CD4-positive, alpha-beta memory T cell (primary cell): ENCODE results near the gene TIMM44. TPM values are rescaled to one million over a fixed set of nuclear protein-coding genes. Genes with fewer than 3 reads are reported as not detected.
"Not testable (repeated sequence)": the region's sequence is repeated elsewhere in the genome, so short reads cannot be mapped to it uniquely, and the experiment has no call there.

ENCODE experiments used
- CTCF ChIA-PET: fragments of 350-600 bp; sonication (Branson Sonifier 250); formaldehyde crosslinking; loops from one replicate; lab custom pipeline; 2021; ENCODE audit warnings: inconsistent platforms; ENCODE audit not compliant: partially characterized antibody; lab: Charles Lee
- POLR2A ChIA-PET: fragments of 350-600 bp; sonication (Branson Sonifier 250); formaldehyde crosslinking; loops from one replicate; lab custom pipeline; 2021; ENCODE audit not compliant: partially characterized antibody; lab: Charles Lee
- DNase-seq, 5 donors: peaks; one replicate each; pipeline versions ENCODE4 v3.0.0 to v3.0.0-alpha.2; 2020 to 2022; ENCODE audit warnings: mixed read lengths in 1 of 5
- H3K27ac ChIP-seq: one replicate; pipeline ENCODE4 v1.7.0; 2013; ENCODE audit warnings: low read depth, low read length
- H3K27me3 ChIP-seq: 2 replicates; pipeline ENCODE4 v1.7.0; 2013; ENCODE audit warnings: mild to moderate bottlenecking, low read length, moderate library complexity; ENCODE audit not compliant: insufficient read depth
- H3K36me3 ChIP-seq: 2 replicates; pipeline ENCODE4 v1.7.0; 2013; ENCODE audit warnings: mild to moderate bottlenecking, low read length, moderate library complexity; ENCODE audit not compliant: insufficient read depth
- H3K4me1 ChIP-seq: 2 replicates; pipeline ENCODE4 v1.7.0; 2013; ENCODE audit warnings: mild to moderate bottlenecking, low read length, moderate library complexity; ENCODE audit not compliant: insufficient read depth
- H3K4me3 ChIP-seq, 2 donors: one replicate each; pipeline ENCODE4 v1.7.0; 2013; ENCODE audit warnings: low read length in 2 of 2, mild to moderate bottlenecking in 1 of 2
- H3K9me3 ChIP-seq, 2 donors: one replicate each; pipeline ENCODE4 v1.7.0; 2013; ENCODE audit warnings: low read length in 2 of 2, control low read depth in 1 of 2; ENCODE audit not compliant: control insufficient read depth in 1 of 2
- H3K27ac Mint-ChIP-seq, 7 donors: one replicate each; pipeline ENCODE4 v1.8.0; 2020 to 2021; ENCODE audit warnings: mixed read lengths in 7 of 7, mild to moderate bottlenecking in 6 of 7, inconsistent platforms in 3 of 7, moderate library complexity in 3 of 7
- H3K27me3 Mint-ChIP-seq, 2 donors: one replicate each; pipeline ENCODE4 v1.8.0; 2020 to 2021; ENCODE audit warnings: mixed read lengths in 2 of 2
- H3K36me3 Mint-ChIP-seq, 2 donors: one replicate each; pipeline ENCODE4 v1.8.0; 2020 to 2021; ENCODE audit warnings: mixed read lengths in 2 of 2, inconsistent platforms in 1 of 2, mild to moderate bottlenecking in 1 of 2
- H3K4me1 Mint-ChIP-seq, 4 donors: one replicate each; pipeline ENCODE4 v1.8.0; 2020 to 2021; ENCODE audit warnings: mixed read lengths in 4 of 4, mild to moderate bottlenecking in 1 of 4
- H3K4me3 Mint-ChIP-seq, 8 donors: one replicate each; pipeline ENCODE4 v1.8.0; 2020 to 2021; ENCODE audit warnings: mixed read lengths in 8 of 8, mild to moderate bottlenecking in 7 of 8, moderate library complexity in 6 of 8, inconsistent platforms in 3 of 8
- H3K9me3 Mint-ChIP-seq, 8 donors: one replicate each; pipeline ENCODE4 v1.8.0; 2020 to 2021; ENCODE audit warnings: mixed read lengths in 8 of 8, mild to moderate bottlenecking in 5 of 8, inconsistent platforms in 3 of 8, moderate library complexity in 1 of 8
- intact Hi-C: fragments of 100-400 bp; cut with micrococcal nuclease; formaldehyde crosslinking; loops from one replicate; pipeline ENCODE4 v1.15.1; 2023
- polyA plus RNA-seq, 2 donors: library from polyadenylated mRNA; unstranded; fragments of 300-500 nt; fragmentation: Illumina TruSeq; gene quantifications; one replicate each; pipeline ENCODE4 v1.2.3, GENCODE V29; 2021
- total RNA-seq, 2 experiments: library from RNA; stranded (reverse); gene quantifications; one replicate each; pipeline ENCODE4 v1.2.3, GENCODE V29; 2021

TIMM44 gene
- total and polyA plus RNA-seq, 4 experiments from 2014 or later: 11.6 to 71.9 (median 43.5) TPM

DNA sequence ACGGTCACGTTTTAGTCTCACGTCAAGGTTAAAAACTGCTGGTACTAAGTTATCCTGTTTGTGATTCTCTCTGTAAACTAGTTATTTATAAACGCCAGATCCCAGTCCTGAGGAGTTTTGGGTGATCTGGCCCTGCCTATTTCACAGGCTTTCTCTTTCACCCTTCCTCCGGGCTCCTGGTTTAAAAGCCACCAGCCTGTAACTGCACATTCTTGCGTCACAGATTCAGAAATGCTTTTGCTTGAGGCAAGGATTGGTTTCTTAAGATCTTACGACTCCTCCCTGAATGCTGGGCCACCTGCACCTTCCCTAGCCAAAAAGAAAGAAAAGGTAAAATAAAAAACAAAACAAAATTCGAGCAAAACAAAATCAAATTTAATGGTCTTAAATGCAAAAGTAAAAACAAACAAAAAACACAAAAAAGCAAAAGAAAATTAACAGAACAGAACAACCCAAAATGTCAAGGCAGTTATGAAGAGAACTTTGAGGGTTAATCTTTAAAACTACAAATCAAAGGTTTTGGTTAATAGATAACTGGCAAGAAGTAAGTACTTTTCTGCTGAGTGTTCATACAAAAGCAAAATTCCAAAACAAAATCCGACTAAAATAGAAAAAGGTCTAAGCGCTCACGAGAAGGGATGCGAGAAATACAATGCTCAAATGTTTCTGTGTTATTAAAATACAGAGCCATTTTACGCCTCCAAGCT lies 18.6 kb upstream of the TIMM44 start:
- ChIA-PET POLR2A (no interaction called here), CTCF (no interaction called here)
- intact Hi-C loops: no loop called here
- no peak for DNase-seq
- Mint-ChIP-seq H3K4me1 (peaks cover 0 to 2% (median 0%) of the 10 kb centered on the region in 4 donors), H3K4me3 (no peak overlapping the region), H3K9me3 (no peaks in the 10 kb centered on the region), H3K36me3 (peaks cover 18 to 33% of the 10 kb centered on the region in 2 donors), H3K27ac (no peak overlapping the region), H3K27me3 (no peaks in the 10 kb centered on the region)
- Histone ChIP-seq H3K27ac (no peak overlapping the region), H3K4me3 (no peak overlapping the region), H3K9me3 (no peaks in the 10 kb centered on the region), H3K36me3 (peaks cover 44% of the 10 kb centered on the region), H3K27me3 (no peaks in the 10 kb centered on the region), H3K4me1 (no peaks in the 10 kb centered on the region)

GRCh38 chr19:7961082-7961481 lies 17.6 kb upstream of the TIMM44 start:
- intact Hi-C loops, H3K9me3 Mint-ChIP-seq, H3K4me3 ChIP-seq, DNase-seq, H3K27me3 ChIP-seq, H3K4me3 Mint-ChIP-seq, H3K27ac Mint-ChIP-seq, H3K4me1 Mint-ChIP-seq, H3K27me3 Mint-ChIP-seq, H3K4me1 ChIP-seq, H3K27ac ChIP-seq, POLR2A ChIA-PET, H3K9me3 ChIP-seq: not testable (repeated sequence)
- H3K36me3 Mint-ChIP-seq: peaks cover 15 to 29% of the 10 kb centered on the region in 2 donors
- peaks cover 39% of the 10 kb centered on the region for H3K36me3 ChIP-seq
- CTCF ChIA-PET: interaction anchor here (1.0 kb wide), 1 partner anchor 17 kb away, joined by 3 read pairs; no protein-coding TSS in a partner anchor

- Histone ChIP-seq H3K4me1 (no peaks in the 10 kb centered on the region), H3K9me3 (no peaks in the 10 kb centered on the region), H3K27ac (no peak overlapping the region), H3K4me3 (no peak overlapping the region), H3K27me3 (no peaks in the 10 kb centered on the region), H3K36me3 (peaks cover 25% of the 10 kb centered on the region)
- intact Hi-C loops: no loop called here
- Mint-ChIP-seq H3K4me1 (no peaks in the 10 kb centered on the region), H3K4me3 (no peak overlapping the region), H3K27ac (peak overlapping the region in 1 of 7 donors; percentile 47), H3K36me3 (peaks cover 10 to 22% of the 10 kb centered on the region in 2 donors), H3K27me3 (no peaks in the 10 kb centered on the region), H3K9me3 (no peaks in the 10 kb centered on the region)
- POLR2A ChIA-PET: no interaction called here
- no peak for DNase-seq
- CTCF ChIA-PET: interaction anchor here (1.4 kb wide), 1 partner anchor 15 kb away, joined by 4 read pairs; no protein-coding TSS in a partner anchor
Measured at GRCh38 chr19:7959211-7959610, 15.7 kb upstream of the TIMM44 start.

- Histone ChIP-seq H3K36me3 (no peaks in the 10 kb centered on the region), H3K27me3 (no peaks in the 10 kb centered on the region), H3K27ac (no peak overlapping the region), H3K4me1 (no peaks in the 10 kb centered on the region), H3K4me3 (no peak overlapping the region), H3K9me3 (no peaks in the 10 kb centered on the region)
- no peaks in the 10 kb centered on the region for H3K9me3 Mint-ChIP-seq
- intact Hi-C loops: no loop called here
- H3K36me3 Mint-ChIP-seq: peaks cover 0 to 7% of the 10 kb centered on the region in 2 donors
- H3K27me3 Mint-ChIP-seq: no peaks in the 10 kb centered on the region
- no peak for DNase-seq
- peaks cover 0 to 4% (median 0%) of the 10 kb centered on the region in 4 donors for H3K4me1 Mint-ChIP-seq
- no peak overlapping the region for H3K4me3 Mint-ChIP-seq
- POLR2A ChIA-PET: no interaction called here
- CTCF ChIA-PET: no interaction called here
- no peak overlapping the region for H3K27ac Mint-ChIP-seq
Measured at GRCh38 chr19:7955696-7956095, 12.2 kb upstream of the TIMM44 start.

DNA sequence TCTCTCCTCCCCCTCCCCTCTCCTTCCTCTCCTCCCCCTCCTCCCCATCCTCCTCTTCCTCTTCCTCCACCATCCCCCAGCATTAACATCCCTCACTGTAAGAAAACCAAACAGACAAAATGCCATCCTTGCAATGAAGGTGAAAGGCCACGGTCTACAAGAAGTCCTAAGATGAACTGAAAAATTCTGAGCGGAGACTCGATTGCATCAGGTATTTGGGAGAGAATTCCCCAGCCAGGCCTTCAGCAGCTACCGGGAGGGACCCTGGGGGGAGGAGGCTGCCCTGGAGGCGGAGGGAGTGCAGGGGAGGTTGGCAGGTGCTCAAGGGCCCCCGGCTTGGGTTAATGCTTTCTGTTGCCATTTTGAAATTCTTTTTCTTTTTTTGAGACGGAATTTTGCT lies 10.1 kb upstream of the TIMM44 start:
- no peaks in the 10 kb centered on the region for H3K9me3 ChIP-seq
- H3K4me1 ChIP-seq: no peaks in the 10 kb centered on the region
- Mint-ChIP-seq H3K27ac (no peak overlapping the region), H3K36me3 (peaks cover 0 to 3% of the 10 kb centered on the region in 2 donors), H3K4me1 (peaks cover 0 to 4% (median 0%) of the 10 kb centered on the region in 4 donors), H3K4me3 (no peak overlapping the region), H3K9me3 (no peaks in the 10 kb centered on the region), H3K27me3 (no peaks in the 10 kb centered on the region)
- ChIA-PET POLR2A (interaction anchor here (2.3 kb wide), 1 partner anchor 10 kb away, joined by 8 read pairs; the partner anchor contains the start of gene TIMM44), CTCF (interaction anchor here (1.0 to 2.3 kb wide), 2 partner anchors 10 to 49 kb away, joined by 3 to 9 read pairs; partner anchors contain the start of gene TIMM44)
- H3K4me3 ChIP-seq: no peak overlapping the region
- no peaks in the 10 kb centered on the region for H3K27me3 ChIP-seq
- no peak overlapping the region for H3K27ac ChIP-seq
- H3K36me3 ChIP-seq: no peaks in the 10 kb centered on the region
- intact Hi-C loops: no loop called here
- no peak for DNase-seq

GRCh38 chr19:7953060-7953459 lies 9.6 kb upstream of the TIMM44 start:
- POLR2A ChIA-PET: interaction anchor here (2.3 kb wide), 1 partner anchor 9 kb away, joined by 8 read pairs; the partner anchor contains the start of gene TIMM44
- no peaks in the 10 kb centered on the region for H3K4me1 ChIP-seq
- peaks cover 0 to 4% (median 0%) of the 10 kb centered on the region in 4 donors for H3K4me1 Mint-ChIP-seq

GRCh38 chr19:7947939-7948338 lies 4.5 kb upstream of the TIMM44 start:
- intact Hi-C loops: loop anchor here (10.0 kb wide), 1 partner anchor 207 kb away; no protein-coding TSS in a partner anchor

More at GRCh38 chr19:7953060-7953459, 9.6 kb upstream of the TIMM44 start:
- intact Hi-C loops: no loop called here
- Mint-ChIP-seq H3K27me3 (no peaks in the 10 kb centered on the region), H3K27ac (peak overlapping the region in 1 of 7 donors; percentile 48), H3K36me3 (peaks cover 0 to 3% of the 10 kb centered on the region in 2 donors), H3K4me3 (no peak overlapping the region), H3K9me3 (no peaks in the 10 kb centered on the region)
- no peak for DNase-seq
- Histone ChIP-seq H3K4me3 (no peak overlapping the region), H3K27me3 (no peaks in the 10 kb centered on the region), H3K36me3 (no peaks in the 10 kb centered on the region), H3K9me3 (no peaks in the 10 kb centered on the region), H3K27ac (no peak overlapping the region)
- CTCF ChIA-PET: interaction anchor here (2.3 kb wide), 1 partner anchor 9 kb away, joined by 9 read pairs; the partner anchor contains the start of gene TIMM44

More at GRCh38 chr19:7947939-7948338, 4.5 kb upstream of the TIMM44 start:
- no peaks in the 10 kb centered on the region for H3K9me3 Mint-ChIP-seq
- H3K4me1 Mint-ChIP-seq: peaks cover 0 to 18% (median 8%) of the 10 kb centered on the region in 4 donors
- no peak for DNase-seq
- CTCF ChIA-PET: interaction anchor here (1.2 kb wide), 1 partner anchor 54 kb away, joined by 5 read pairs; no protein-coding TSS in a partner anchor
- H3K4me1 ChIP-seq: peaks cover 2% of the 10 kb centered on the region
- H3K27ac Mint-ChIP-seq: no peak overlapping the region
- no peak overlapping the region for H3K4me3 ChIP-seq
- H3K9me3 ChIP-seq: no peaks in the 10 kb centered on the region
- no peak overlapping the region for H3K4me3 Mint-ChIP-seq
- H3K27me3 ChIP-seq: no peaks in the 10 kb centered on the region
- no peaks in the 10 kb centered on the region for H3K27me3 Mint-ChIP-seq
- no peak overlapping the region for H3K27ac ChIP-seq
- POLR2A ChIA-PET: no interaction called here
- H3K36me3 Mint-ChIP-seq: peaks cover 0 to 3% of the 10 kb centered on the region in 2 donors
- no peaks in the 10 kb centered on the region for H3K36me3 ChIP-seq
